Choroid plexus epithelial cell (primary cell): ENCODE results near the gene AIF1L.

Source experiments
- DNase-seq: peaks from one replicate; pipeline ENCODE4 v3.0.0-alpha.2; 2010; ENCODE audit warnings: low read depth
- H3K4me3 ChIP-seq: 2 replicates; pipeline ENCODE4 v1.5.1; 2011; ENCODE audit warnings: low read depth, mild to moderate bottlenecking, control low read depth, low read length, moderate library complexity
- TF ChIP-seq, protein P1 (sequence below): conservative IDR thresholded peaks from 2 replicates; pipeline ENCODE4 v1.5.1; 2011; ENCODE audit warnings: low read depth, mild to moderate bottlenecking, control low read depth, inconsistent platforms, low read length, moderate library complexity

AIF1L gene

DNA sequence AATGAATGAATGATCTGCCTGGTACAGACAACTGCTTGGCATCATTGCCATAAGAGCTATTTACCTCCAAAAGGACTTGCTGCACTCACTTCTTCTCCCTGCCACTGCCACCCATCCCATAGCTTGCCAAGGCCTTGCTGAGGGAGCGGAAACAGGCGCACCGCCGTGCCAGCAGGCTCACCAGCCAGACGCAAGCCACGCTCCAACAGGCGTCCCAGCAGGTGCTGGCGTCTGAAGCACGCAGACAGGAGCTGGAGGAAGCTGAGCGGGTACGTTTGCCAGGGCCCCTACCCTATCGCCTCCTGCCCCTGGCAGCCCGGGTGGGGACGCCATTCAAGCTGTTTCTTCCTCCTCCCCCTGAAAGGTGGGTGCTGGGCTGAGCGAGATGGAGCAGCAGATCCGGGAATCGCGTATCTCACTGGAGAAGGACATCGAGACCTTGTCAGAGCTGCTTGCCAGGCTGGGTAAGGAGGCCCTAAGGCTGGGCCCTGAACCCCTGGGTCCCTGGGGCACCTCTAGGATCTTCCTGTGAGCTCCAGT is 8.9 kb upstream of the AIF1L start:
- TF ChIP-seq, protein P1, sequence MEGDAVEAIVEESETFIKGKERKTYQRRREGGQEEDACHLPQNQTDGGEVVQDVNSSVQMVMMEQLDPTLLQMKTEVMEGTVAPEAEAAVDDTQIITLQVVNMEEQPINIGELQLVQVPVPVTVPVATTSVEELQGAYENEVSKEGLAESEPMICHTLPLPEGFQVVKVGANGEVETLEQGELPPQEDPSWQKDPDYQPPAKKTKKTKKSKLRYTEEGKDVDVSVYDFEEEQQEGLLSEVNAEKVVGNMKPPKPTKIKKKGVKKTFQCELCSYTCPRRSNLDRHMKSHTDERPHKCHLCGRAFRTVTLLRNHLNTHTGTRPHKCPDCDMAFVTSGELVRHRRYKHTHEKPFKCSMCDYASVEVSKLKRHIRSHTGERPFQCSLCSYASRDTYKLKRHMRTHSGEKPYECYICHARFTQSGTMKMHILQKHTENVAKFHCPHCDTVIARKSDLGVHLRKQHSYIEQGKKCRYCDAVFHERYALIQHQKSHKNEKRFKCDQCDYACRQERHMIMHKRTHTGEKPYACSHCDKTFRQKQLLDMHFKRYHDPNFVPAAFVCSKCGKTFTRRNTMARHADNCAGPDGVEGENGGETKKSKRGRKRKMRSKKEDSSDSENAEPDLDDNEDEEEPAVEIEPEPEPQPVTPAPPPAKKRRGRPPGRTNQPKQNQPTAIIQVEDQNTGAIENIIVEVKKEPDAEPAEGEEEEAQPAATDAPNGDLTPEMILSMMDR = no peak
- no peak for DNase-seq
- no peak overlapping the region for H3K4me3 ChIP-seq

DNA sequence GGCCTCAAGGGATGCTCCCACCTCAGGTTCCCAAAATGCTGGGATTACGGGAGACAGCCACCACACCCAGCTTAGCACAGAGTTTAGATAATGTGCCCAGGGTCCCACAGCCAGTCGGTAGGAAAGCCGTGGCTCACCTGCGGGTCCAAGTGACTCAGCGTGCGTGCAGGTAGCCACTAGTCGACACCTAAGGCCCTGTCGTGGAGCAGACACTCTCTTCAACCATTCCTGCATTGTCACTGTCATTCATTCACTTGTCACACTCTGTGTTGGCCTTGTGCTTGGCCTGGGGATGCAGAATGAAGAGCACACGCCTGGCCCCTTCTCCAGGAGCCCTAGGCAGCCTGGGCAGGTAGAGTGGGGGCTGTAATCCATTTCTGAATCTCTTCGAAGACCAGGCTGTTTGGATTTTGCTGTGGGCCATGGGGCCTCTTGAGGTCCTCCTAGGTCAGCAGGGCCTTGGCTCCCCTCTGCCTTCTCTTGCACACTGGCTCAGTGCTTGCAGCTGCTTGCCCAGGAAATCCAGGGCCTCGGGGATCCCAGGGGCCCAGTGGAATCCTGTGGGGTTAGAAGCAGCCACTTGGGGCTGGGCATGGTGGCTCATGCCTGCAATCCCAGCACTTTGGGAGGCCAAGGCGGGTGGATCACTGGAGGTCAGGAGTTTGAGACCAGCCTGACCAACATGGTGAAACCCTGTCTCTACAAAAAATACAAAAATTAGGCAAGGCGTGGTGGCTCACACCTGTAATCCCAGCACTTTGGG is 6.1 kb upstream of the AIF1L start:
- DNase-seq = no peak
- no peak overlapping the region for H3K4me3 ChIP-seq
- TF ChIP-seq, protein P1 = no peak

DNA sequence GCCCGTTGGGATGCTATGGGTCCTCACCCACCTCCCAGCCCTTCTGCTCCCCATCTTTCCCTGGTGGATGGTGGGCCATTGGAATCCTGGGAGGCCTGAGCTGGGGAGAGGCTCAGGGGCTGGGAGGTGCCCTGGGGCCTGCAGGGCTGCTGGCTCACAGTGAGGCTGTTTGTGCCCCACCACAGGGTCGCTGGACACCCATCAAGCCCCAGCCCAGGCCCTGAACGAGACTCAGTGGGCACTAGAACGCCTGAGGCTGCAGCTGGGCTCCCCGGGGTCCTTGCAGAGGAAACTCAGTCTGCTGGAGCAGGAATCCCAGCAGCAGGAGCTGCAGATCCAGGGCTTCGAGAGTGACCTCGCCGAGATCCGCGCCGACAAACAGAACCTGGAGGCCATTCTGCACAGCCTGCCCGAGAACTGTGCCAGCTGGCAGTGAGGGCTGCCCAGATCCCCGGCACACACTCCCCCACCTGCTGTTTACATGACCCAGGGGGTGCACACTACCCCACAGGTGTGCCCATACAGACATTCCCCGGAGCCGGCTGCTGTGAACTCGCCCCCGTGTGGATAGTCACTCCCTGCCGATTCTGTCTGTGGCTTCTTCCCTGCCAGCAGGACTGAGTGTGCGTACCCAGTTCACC is 4.9 kb upstream of the AIF1L start:
- TF ChIP-seq, protein P1 = no peak
- H3K4me3 ChIP-seq = no peak overlapping the region

DNA sequence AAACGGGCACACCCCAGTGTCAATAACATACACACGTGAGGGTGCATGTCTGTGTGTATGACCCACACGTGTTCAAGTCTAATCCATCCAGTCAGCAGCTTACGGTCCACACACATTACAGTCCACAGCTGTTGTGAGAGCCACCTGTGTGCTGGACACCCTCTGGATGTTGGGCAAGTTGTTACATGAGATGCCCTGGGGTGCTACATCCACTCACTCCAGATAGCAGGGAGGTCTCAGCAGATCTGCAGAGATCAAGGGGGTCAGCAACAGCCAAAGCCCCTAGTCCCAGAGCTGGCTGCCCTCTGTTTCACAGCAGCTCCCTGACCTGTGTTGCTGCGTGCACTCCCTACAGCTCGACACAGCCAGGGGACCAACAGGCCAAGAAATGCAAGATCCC is 4.3 kb upstream of the AIF1L start:
- no peak overlapping the region for H3K4me3 ChIP-seq
- TF ChIP-seq, protein P1 = no peak
- no peak for DNase-seq

More for the DNA sequence above, 4.9 kb upstream of the AIF1L start:
- DNase-seq = no peak

DNA sequence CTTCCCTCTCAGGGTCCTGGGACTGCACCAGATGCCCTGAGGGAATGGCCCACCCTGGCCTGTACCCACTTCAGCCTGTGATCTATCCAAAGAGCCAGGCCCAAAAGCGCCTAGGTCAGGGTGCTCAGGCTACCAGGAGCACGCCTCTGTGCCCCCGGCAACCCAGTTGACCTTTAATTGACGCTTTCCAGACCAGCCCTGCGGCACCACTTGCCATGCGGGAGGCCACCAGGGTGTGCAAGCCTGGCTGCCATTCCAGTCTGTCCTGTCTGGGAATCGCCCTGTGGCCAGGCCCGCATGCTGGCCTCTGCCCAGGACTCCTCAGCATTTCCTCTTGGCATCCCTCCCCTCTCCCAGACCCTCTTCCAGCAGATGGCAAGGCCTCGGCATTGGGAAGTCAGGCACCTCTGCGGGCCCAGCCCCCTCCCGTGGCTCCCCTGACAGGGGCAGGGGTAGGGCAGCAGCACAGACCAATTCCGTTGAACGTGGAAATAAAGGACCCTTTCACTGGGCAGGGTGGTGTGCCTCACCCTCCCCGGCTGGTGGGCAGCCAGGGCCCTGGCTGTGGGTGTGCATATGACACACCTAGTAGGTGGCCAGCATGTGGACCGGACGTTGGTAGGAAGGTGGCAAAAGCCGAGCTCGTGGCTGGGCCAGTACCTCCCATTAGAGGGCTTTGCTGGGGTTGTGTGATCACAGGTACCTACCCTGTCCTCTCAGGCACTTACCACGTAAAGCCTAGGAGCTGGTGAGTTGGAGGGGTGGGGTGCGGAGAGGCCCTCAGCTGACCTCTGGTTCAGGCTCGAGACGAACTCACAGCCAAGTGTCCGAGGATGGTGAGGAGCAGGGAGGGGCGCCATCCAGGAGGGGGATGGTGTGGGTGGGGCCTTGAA is 3.5 kb upstream of the AIF1L start:
- no peak overlapping the region for H3K4me3 ChIP-seq
- TF ChIP-seq, protein P1 = no peak
- DNase-seq = no peak

DNA sequence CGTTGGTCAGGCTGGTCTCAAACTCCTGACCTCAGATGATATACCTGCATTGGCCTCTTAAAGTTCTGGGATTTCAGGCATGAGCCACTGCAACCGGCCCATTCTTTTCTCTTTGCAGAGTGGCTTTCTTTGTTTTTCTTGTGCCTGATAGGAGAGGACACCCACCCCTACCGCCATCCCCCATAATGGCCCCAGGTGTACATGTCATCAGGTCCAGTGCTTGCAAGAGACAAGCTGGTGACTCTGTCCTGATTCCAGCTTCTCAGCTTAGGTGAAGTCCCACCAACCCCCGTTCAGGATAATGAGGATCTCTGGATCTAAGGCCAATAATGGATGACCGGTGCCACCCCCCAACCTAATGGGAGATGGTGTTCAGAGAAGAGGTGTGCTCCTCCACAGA is 2.3 kb upstream of the AIF1L start:
- no peak overlapping the region for H3K4me3 ChIP-seq
- no peak for DNase-seq
- TF ChIP-seq, protein P1 = no peak
